Thymus (tissue), 11 donors: Measurements from ENCODE around the gene CWC25. TPM values are rescaled to one million over a fixed set of nuclear protein-coding genes. Genes with fewer than 3 reads are reported as not detected.

Source experiments
- DNase-seq, 9 donors: peaks; one replicate each; pipeline ENCODE4 v3.0.0-alpha.2; 2013; ENCODE audit warnings: low spot score in 9 of 9, low read depth in 6 of 9, missing footprints in 1 of 9
- H3K27ac ChIP-seq, 2 donors: one replicate each; pipeline ENCODE4 v1.5.1; 2013; ENCODE audit warnings: control low read depth in 1 of 2, low read depth in 1 of 2, low read length in 1 of 2, mild to moderate bottlenecking in 1 of 2, moderate library complexity in 1 of 2
- H3K27me3 ChIP-seq, 2 donors: one replicate each; pipeline ENCODE4 v1.5.1; 2013; ENCODE audit warnings: low read length in 1 of 2; ENCODE audit not compliant: control insufficient read depth in 2 of 2, insufficient read depth in 1 of 2
- H3K36me3 ChIP-seq, 2 donors: one replicate each; pipeline ENCODE4 v1.5.1; 2013; ENCODE audit warnings: low read length in 1 of 2, mild to moderate bottlenecking in 1 of 2, moderate library complexity in 1 of 2; ENCODE audit not compliant: control insufficient read depth in 2 of 2, insufficient read depth in 2 of 2
- H3K4me1 ChIP-seq, 2 donors: one replicate each; pipeline ENCODE4 v1.5.1; 2013; ENCODE audit warnings: low read length in 2 of 2; ENCODE audit not compliant: control insufficient read depth in 2 of 2, insufficient read depth in 2 of 2
- H3K4me3 ChIP-seq, 2 donors: one replicate each; pipeline ENCODE4 v1.5.1; 2013; ENCODE audit warnings: low read length in 2 of 2, control low read depth in 1 of 2, mild to moderate bottlenecking in 1 of 2
- H3K9me3 ChIP-seq, 2 donors: one replicate each; pipeline ENCODE4 v1.5.1; 2013; ENCODE audit warnings: low read length in 1 of 2, mild to moderate bottlenecking in 1 of 2; ENCODE audit not compliant: control insufficient read depth in 2 of 2, insufficient read depth in 1 of 2
- WGBS: extraction: QIAGEN DNeasy Blood & Tissue Kit; methylation state at CpG from one replicate; pipeline ENCODE4 v1.1.7; 2013; 5-methylcytosine and 5-hydroxymethylcytosine counted together
- polyA plus RNA-seq: library from polyadenylated mRNA; stranded (reverse); fragments of 200-250 nt; gene quantifications from one replicate; pipeline ENCODE4 v1.2.3, GENCODE V29; 2013
- total RNA-seq: library from RNA; stranded (reverse); fragments of 120-200 nt; gene quantifications from one replicate; pipeline ENCODE4 v1.2.4, GENCODE V29; 2013
- donor health status: healthy.

CWC25 gene
- total and polyA plus RNA-seq, 2 donors = 18.7 to 36.2 TPM

- H3K27me3 ChIP-seq = no peaks in the 10 kb centered on the region
- H3K4me3 ChIP-seq = peak overlapping the region; percentile 88 to 96
- DNase-seq = no peak
- H3K27ac ChIP-seq = peak overlapping the region; percentile 96 to 99
- peaks cover 11 to 13% of the 10 kb centered on the region in 2 donors for H3K36me3 ChIP-seq
- WGBS = 96% methylated on average over 17 of the region's 17 CpGs
- H3K9me3 ChIP-seq = no peaks in the 10 kb centered on the region
- peaks cover 9 to 22% of the 10 kb centered on the region in 2 donors for H3K4me1 ChIP-seq
Observed at GRCh38 chr17:38825762-38826247, 684 bp upstream of the CWC25 start.

- Histone ChIP-seq H3K36me3 (peaks cover 54 to 64% of the 10 kb centered on the region in 2 donors), H3K27me3 (no peaks in the 10 kb centered on the region), H3K4me1 (no peaks in the 10 kb centered on the region), H3K27ac (no peak overlapping the region), H3K4me3 (no peak overlapping the region), H3K9me3 (no peaks in the 10 kb centered on the region)
- DNase-seq = no peak
- WGBS = 90% methylated on average over 8 of the region's 8 CpGs
Observed at GRCh38 chr17:38815576-38816193, 9.4 kb downstream of the CWC25 start.

GRCh38 chr17:38809828-38810227 lies 15.3 kb downstream of the CWC25 start:
- Histone ChIP-seq H3K27ac (no peak overlapping the region), H3K36me3 (peaks cover 77 to 95% of the 10 kb centered on the region in 2 donors), H3K4me3 (no peak overlapping the region), H3K4me1 (no peaks in the 10 kb centered on the region), H3K27me3 (no peaks in the 10 kb centered on the region), H3K9me3 (no peaks in the 10 kb centered on the region)
- WGBS = 98% methylated on average over 7 of the region's 7 CpGs
- no peak for DNase-seq

- Histone ChIP-seq H3K4me1 (peaks cover 12 to 26% of the 10 kb centered on the region in 2 donors), H3K27me3 (no peaks in the 10 kb centered on the region), H3K36me3 (peaks cover 24 to 37% of the 10 kb centered on the region in 2 donors), H3K27ac (peak overlapping the region in 1 of 2 donors; percentile 83), H3K4me3 (peak overlapping the region; percentile 84 to 86), H3K9me3 (no peaks in the 10 kb centered on the region)
- DNase-seq = no peak
- 28% methylated on average over 14 of the region's 14 CpGs for WGBS
Observed at GRCh38 chr17:38800237-38800760, 24.8 kb downstream of the CWC25 start.

- Histone ChIP-seq H3K27me3 (no peaks in the 10 kb centered on the region), H3K4me1 (peaks cover 12 to 26% of the 10 kb centered on the region in 2 donors), H3K36me3 (peaks cover 19 to 34% of the 10 kb centered on the region in 2 donors), H3K4me3 (peak within 1 kb of the TSS; percentile 84 to 86), H3K27ac (peak within 1 kb of the TSS; percentile 83 to 93), H3K9me3 (no peaks in the 10 kb centered on the region)
- under 1% methylated on average over 76 of the region's 76 CpGs for WGBS
- peak; percentile 51 to 90 (median 77) for DNase-seq
Observed at GRCh38 chr17:38799501-38800236, 25.5 kb downstream of the CWC25 start, which contains the start of gene PIP4K2B. TSS of gene PIP4K2B (minus strand) at chr17:38799556. CDS start at chr17:38799424, 132 bp downstream.

- H3K9me3 ChIP-seq = no peaks in the 10 kb centered on the region
- peak overlapping the region; percentile 71 to 91 for H3K27ac ChIP-seq
- peaks cover 18 to 28% of the 10 kb centered on the region in 2 donors for H3K36me3 ChIP-seq
- DNase-seq = peak in 8 of 9 donors; percentile 24 to 73 (median 38)
- under 1% methylated on average over 53 of the region's 53 CpGs for WGBS
- H3K27me3 ChIP-seq = no peaks in the 10 kb centered on the region
- H3K4me3 ChIP-seq = peak overlapping the region; percentile 63 to 86
- H3K4me1 ChIP-seq = peaks cover 12 to 26% of the 10 kb centered on the region in 2 donors
Observed at GRCh38 chr17:38798614-38799500, 26.3 kb downstream of the CWC25 start.

- H3K27me3 ChIP-seq = no peaks in the 10 kb centered on the region
- peak overlapping the region in 1 of 2 donors; percentile 38 for H3K27ac ChIP-seq
- DNase-seq = no peak
- no peaks in the 10 kb centered on the region for H3K9me3 ChIP-seq
- peaks cover 12 to 26% of the 10 kb centered on the region in 2 donors for H3K4me1 ChIP-seq
- peaks cover 18 to 21% of the 10 kb centered on the region in 2 donors for H3K36me3 ChIP-seq
- no peak overlapping the region for H3K4me3 ChIP-seq
- 94% methylated on average over 6 of the region's 6 CpGs for WGBS
Observed at GRCh38 chr17:38797828-38798227, 27.3 kb downstream of the CWC25 start.

- H3K4me1 ChIP-seq = peaks cover 12 to 26% of the 10 kb centered on the region in 2 donors
- WGBS = 95% methylated on average over 5 of the region's 5 CpGs
Observed at GRCh38 chr17:38797158-38797490, 28.0 kb downstream of the CWC25 start.

More at GRCh38 chr17:38797158-38797490, 28.0 kb downstream of the CWC25 start:
- Histone ChIP-seq H3K36me3 (peaks cover 14 to 15% of the 10 kb centered on the region in 2 donors), H3K9me3 (no peaks in the 10 kb centered on the region), H3K4me3 (no peak overlapping the region), H3K27ac (no peak overlapping the region), H3K27me3 (no peaks in the 10 kb centered on the region)
- no peak for DNase-seq
